K562 (cell line): ENCODE measurements around the gene AKIRIN1. TPM values are rescaled to one million over a fixed set of nuclear protein-coding genes. Genes with fewer than 3 reads are reported as not detected.

ENCODE experiments used
- BACH1 ChIP-seq: fragments of 200-800 bp; sonication (Bioruptor generic); IDR thresholded peaks from 2 replicates; pipeline ENCODE4 v1.6.1; 2016; ENCODE audit warnings: missing genetic modification characterization, missing compliant biosample characterization
- CBFA2T2 ChIP-seq: fragments of 450-650 bp; conservative IDR thresholded peaks from 2 replicates; pipeline ENCODE4 v1.6.1; 2017; ENCODE audit warnings: mild to moderate bottlenecking
- COPS2 ChIP-seq: fragments of 450-650 bp; conservative IDR thresholded peaks from 2 replicates; pipeline ENCODE4 v1.6.1; 2016; ENCODE audit warnings: mild to moderate bottlenecking, moderate library complexity
- DIDO1 ChIP-seq: fragments of 450-650 bp; IDR thresholded peaks from 2 replicates; pipeline ENCODE4 v1.6.1; 2016; ENCODE audit warnings: low read depth, missing biosample characterization, missing genetic modification characterization
- E2F3 ChIP-seq: fragments of 250-450 bp; sonication (Bioruptor Pico); IDR thresholded peaks from 2 replicates; pipeline ENCODE4 v1.4.0; 2020; ENCODE audit warnings: mild to moderate bottlenecking
- JUND ChIP-seq, 2 experiments: IDR thresholded peaks; 2 replicates in 1 of 2; 3 replicates in 1 of 2; pipeline ENCODE4 v1.6.1; 2011; ENCODE audit warnings: borderline replicate concordance in 2 of 2, low read depth in 2 of 2, low read length in 2 of 2, improper control_type of control experiment in 1 of 2, missing biosample characterization in 1 of 2, missing genetic modification characterization in 1 of 2, missing genetic modification reagents in 1 of 2
- KAT7 ChIP-seq: sonication (generic); formaldehyde crosslinking; IDR thresholded peaks from 2 replicates; pipeline ENCODE4 v1.8.0; 2022; ENCODE audit warnings: missing genetic modification reagents, mild to moderate bottlenecking, borderline replicate concordance
- MCM7 ChIP-seq, 2 experiments: fragments of 450-650 bp; IDR thresholded peaks; 2 replicates each; pipeline ENCODE4 v1.6.1; 2016 to 2018
- NCOR1 ChIP-seq: fragments of 450-650 bp; IDR thresholded peaks from 2 replicates; pipeline ENCODE4 v1.6.1; 2016; ENCODE audit warnings: mild to moderate bottlenecking, moderate library complexity
- RNF2 ChIP-seq: sonication (generic); IDR thresholded peaks from 2 replicates; pipeline ENCODE4 v1.6.1; 2016
- SMARCA4 ChIP-seq: fragments of 450-650 bp; IDR thresholded peaks from 2 replicates; pipeline ENCODE4 v1.6.1; 2016
- SP1 ChIP-seq: sonication (generic); formaldehyde crosslinking; IDR thresholded peaks from 2 replicates; pipeline ENCODE4 v1.8.1; 2022; ENCODE audit warnings: mild to moderate bottlenecking, missing genetic modification reagents
- SRF ChIP-seq, 2 experiments: fragments of 250-450, 450-650 bp in 1 of 2; sonication (Bioruptor Pico) in 1 of 2; sonication (generic) in 1 of 2; formaldehyde crosslinking; IDR thresholded peaks; 2 replicates each; pipeline versions ENCODE4 v1.5.0 to v1.5.1; 2020 to 2022; ENCODE audit warnings: mild to moderate bottlenecking in 1 of 2, missing genetic modification reagents in 1 of 2
- TCF3 ChIP-seq: sonication (generic); formaldehyde crosslinking; IDR thresholded peaks from 2 replicates; pipeline ENCODE4 v1.4.0; 2020; ENCODE audit warnings: mild to moderate bottlenecking, missing genetic modification reagents
- TRIM24 ChIP-seq, 2 experiments: fragments of 450-650 bp; IDR thresholded peaks; 2 replicates each; pipeline ENCODE4 v1.6.1; 2016
- UBTF ChIP-seq, 2 experiments: IDR thresholded peaks; 2 replicates each; pipeline ENCODE4 v1.6.1; 2012; ENCODE audit warnings: improper control_type of control experiment in 2 of 2, low read depth in 2 of 2, low read length in 2 of 2, borderline replicate concordance in 1 of 2
- ZFX ChIP-seq: sonication (generic); formaldehyde crosslinking; IDR thresholded peaks from 2 replicates; pipeline ENCODE4 v1.8.0; 2022; ENCODE audit warnings: mild to moderate bottlenecking, missing genetic modification reagents, moderate library complexity
- ZNF232 ChIP-seq: sonication (generic); formaldehyde crosslinking; IDR thresholded peaks from 2 replicates; pipeline ENCODE4 v1.8.0; 2022; ENCODE audit warnings: mild to moderate bottlenecking, missing genetic modification reagents
- ZNF583 ChIP-seq: fragments of 250-450 bp; sonication (Bioruptor Pico); IDR thresholded peaks from 2 replicates; pipeline ENCODE4 v1.4.0; 2020
- ZNF586 ChIP-seq: fragments of 450-650 bp; formaldehyde crosslinking; conservative IDR thresholded peaks from 2 replicates; pipeline ENCODE4 v1.4.0; 2020; ENCODE audit warnings: mild to moderate bottlenecking, moderate library complexity
- polyA plus RNA-seq, 8 experiments: library from polyadenylated mRNA; depleted of rRNA in 4 of 8; stranded (reverse) in 5 of 8; unstranded in 3 of 8; fragments of >200 nt; fragmentation: Nextera tagmentation in 2 of 8; fragmentation: Illumina TruSeq in 1 of 8; extraction: Ambion mirVana in 2 of 8; extraction: Trizol in 1 of 8; gene quantifications; 2 replicates each; pipeline versions ENCODE4 v1.2.1 to v1.2.3, GENCODE V29; 2011 to 2014; ENCODE audit warnings: inconsistent platforms in 1 of 8, missing spikeins in 1 of 8
- total RNA-seq, 7 experiments: library from RNA; depleted of rRNA in 6 of 7; stranded (reverse); fragments of >200 nt in 6 of 7; fragmentation: Illumina TruSeq in 2 of 7; extraction: Trizol in 2 of 7; gene quantifications; 2 replicates each; pipeline versions ENCODE4 v1.2.1 to v1.2.3, GENCODE V29; 2011 to 2021; ENCODE audit warnings: low replicate concordance in 1 of 7
- TF ChIP-seq, protein P1 (sequence below): IDR thresholded peaks from 2 replicates; pipeline ENCODE4 v1.6.1; 2016; ENCODE audit warnings: missing genetic modification characterization, missing compliant biosample characterization

Gene AKIRIN1
- total and polyA plus RNA-seq, 9 of the 15 experiments (the other 6 are each of a cell fraction or from before 2014, with no cell fraction given), result 11.5 to 139 (median 83.4) TPM

GRCh38 chr1:38958967-38959366 is 32.1 kb upstream of the AKIRIN1 start (continued):
- TF ChIP-seq MCM7 (IDR thresholded peaks at IDR 0.05), result no peak
- TF ChIP-seq KAT7 (CRISPR knock-in tag), result no peak
- peak; percentile 55; the same call in 1 of the 2 replicates for TF ChIP-seq JUND (IDR thresholded peaks at IDR 0.05; ENCODE audit: borderline replicate concordance, low read depth, low read length)
- peak; percentile 59; the same call in 1 of the 3 replicates for TF ChIP-seq JUND (tag; IDR thresholded peaks at IDR 0.05; ENCODE audit: borderline replicate concordance, low read depth, low read length)
- no peak for TF ChIP-seq RNF2
- TF ChIP-seq COPS2, result no peak
- no peak for TF ChIP-seq UBTF (IDR thresholded peaks at IDR 0.05; ENCODE audit: borderline replicate concordance in 1 of 2, low read depth in 2 of 2, low read length in 2 of 2)
- TF ChIP-seq CBFA2T2, result no peak
- no peak for TF ChIP-seq ZNF583
- TF ChIP-seq BACH1 (tag), result peak; percentile 58
- no peak for TF ChIP-seq SP1 (CRISPR knock-in tag)
- TF ChIP-seq DIDO1, result no peak
- no peak for TF ChIP-seq ZNF586 (CRISPR knock-in tag)
- TF ChIP-seq NCOR1, result 0 out of 2 replicates have a peak, but pooled peaks have one; percentile 19
- TF ChIP-seq ZNF232 (CRISPR knock-in tag), result no peak
- no peak for TF ChIP-seq ZFX (CRISPR knock-in tag)
- no peak for TF ChIP-seq SRF (CRISPR knock-in tag; IDR thresholded peaks at IDR 0.05)
- TF ChIP-seq TCF3 (CRISPR knock-in tag), result no peak; the same call in 1 of the 2 replicates
- TF ChIP-seq E2F3 (CRISPR knock-in tag), result no peak
- peak in 1 of 2 experiments; percentile 46; a peak in 1 of 4 replicates for TF ChIP-seq TRIM24 (IDR thresholded peaks at IDR 0.05)
- peak; percentile 82 for TF ChIP-seq SMARCA4
- TF ChIP-seq, protein P1, sequence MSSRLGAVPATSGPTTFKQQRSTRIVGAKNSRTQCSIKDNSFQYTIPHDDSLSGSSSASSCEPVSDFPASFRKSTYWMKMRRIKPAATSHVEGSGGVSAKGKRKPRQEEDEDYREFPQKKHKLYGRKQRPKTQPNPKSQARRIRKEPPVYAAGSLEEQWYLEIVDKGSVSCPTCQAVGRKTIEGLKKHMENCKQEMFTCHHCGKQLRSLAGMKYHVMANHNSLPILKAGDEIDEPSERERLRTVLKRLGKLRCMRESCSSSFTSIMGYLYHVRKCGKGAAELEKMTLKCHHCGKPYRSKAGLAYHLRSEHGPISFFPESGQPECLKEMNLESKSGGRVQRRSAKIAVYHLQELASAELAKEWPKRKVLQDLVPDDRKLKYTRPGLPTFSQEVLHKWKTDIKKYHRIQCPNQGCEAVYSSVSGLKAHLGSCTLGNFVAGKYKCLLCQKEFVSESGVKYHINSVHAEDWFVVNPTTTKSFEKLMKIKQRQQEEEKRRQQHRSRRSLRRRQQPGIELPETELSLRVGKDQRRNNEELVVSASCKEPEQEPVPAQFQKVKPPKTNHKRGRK, result no peak
